GM12878 (cell line): Measurements from ENCODE around the gene PRRT3. TPM values are rescaled to one million over a fixed set of nuclear protein-coding genes. Genes with fewer than 3 reads are reported as not detected.

Experiments used
- ATAC-seq: fragments of 200-7000 bp; cut with Tn5 transposase; 3 replicates; pipeline ENCODE4 v1.9.1; 2020; ENCODE audit warnings: mild to moderate bottlenecking, moderate library complexity
- BruUV-seq: library from RNA; stranded (reverse); fragments of 400-500 nt; replicated peaks from 2 replicates; lab custom pipeline; 2021; lab: Mats Ljungman, UMichigan
- CTCF ChIA-PET: fragments of 300-600 bp; sonication (Branson Sonifier 250); formaldehyde crosslinking; extraction: SDS; loops from one replicate; lab custom pipeline; 2021; ENCODE audit warnings: inconsistent platforms; lab: Yijun Ruan, JAX
- POLR2A ChIA-PET: fragments of 350-600 bp; formaldehyde crosslinking; extraction: SDS; loops from one replicate; lab custom pipeline; 2021; ENCODE audit warnings: inconsistent platforms; lab: Charles Lee
- RAD21 ChIA-PET: fragments of 300-600 bp; sonication (Branson Sonifier 250); formaldehyde crosslinking; loops from one replicate; lab custom pipeline; 2023; ENCODE audit warnings: antibody characterized with exemption; ENCODE audit not compliant: unreplicated experiment; lab: Charles Lee
- SMC1A ChIA-PET: fragments of 300-600 bp; sonication (Branson Sonifier 250); formaldehyde crosslinking; loops from one replicate; lab custom pipeline; 2023; ENCODE audit not compliant: unreplicated experiment, uncharacterized antibody; lab: Charles Lee
- DNase-seq: peaks from one replicate; pipeline ENCODE4 v3.0.0-alpha.2; 2011; ENCODE audit warnings: low read depth, low spot score
- FAIRE-seq: peaks from 3 replicates; lab custom pipeline; 2011; peaks lifted over from hg19 to GRCh38; lab: Jason Lieb, UNC
- H2AFZ ChIP-seq: 2 replicates; pipeline ENCODE4 v1.6.0; 2011; ENCODE audit warnings: low read depth, low read length, control low read depth; ENCODE audit not compliant: control insufficient read depth
- H3K27ac ChIP-seq: 2 replicates; pipeline ENCODE4 v1.5.1; 2011; ENCODE audit warnings: control low read depth; ENCODE audit not compliant: control insufficient read depth, insufficient read depth
- H3K27me3 ChIP-seq, 2 experiments: replicated peaks in 1 of 2; 2 replicates each; pipeline versions ENCODE4 v1.6.0 to v1.6.1; 2011; ENCODE audit warnings: low read length in 1 of 2; ENCODE audit not compliant: control insufficient read depth in 2 of 2, insufficient read depth in 2 of 2
- H3K36me3 ChIP-seq, 2 experiments: 2 replicates each; pipeline ENCODE4 v1.5.1; 2011; ENCODE audit warnings: low read length in 1 of 2; ENCODE audit not compliant: control insufficient read depth in 2 of 2, insufficient read depth in 2 of 2
- H3K4me1 ChIP-seq: 2 replicates; pipeline ENCODE4 v1.6.1; 2011; ENCODE audit warnings: mild to moderate bottlenecking, low read length, moderate library complexity, mixed read lengths; ENCODE audit not compliant: control insufficient read depth, insufficient read depth
- H3K4me2 ChIP-seq: 2 replicates; pipeline ENCODE4 v1.6.0; 2011; ENCODE audit warnings: control low read depth; ENCODE audit not compliant: control insufficient read depth, insufficient read depth
- H3K4me3 ChIP-seq: fragments of 200-600 bp; sonication (generic); 2 replicates; pipeline ENCODE4 v1.5.1; 2016
- H3K79me2 ChIP-seq: 2 replicates; pipeline ENCODE4 v1.6.0; 2011; ENCODE audit warnings: low read length; ENCODE audit not compliant: control insufficient read depth, insufficient read depth
- H3K9ac ChIP-seq: 2 replicates; pipeline ENCODE4 v1.8.0; 2011; ENCODE audit warnings: low read length, control low read depth, mixed read lengths; ENCODE audit not compliant: control insufficient read depth, insufficient read depth
- H3K9me3 ChIP-seq: replicated peaks from 3 replicates; pipeline ENCODE4 v1.5.1; 2011; ENCODE audit warnings: mild to moderate bottlenecking, low read length; ENCODE audit not compliant: control insufficient read depth, insufficient read depth
- H4K20me1 ChIP-seq: 2 replicates; pipeline ENCODE4 v1.6.0; 2011; ENCODE audit not compliant: control insufficient read depth, insufficient read depth
- BACH1 ChIP-seq: fragments of 450-650 bp; IDR thresholded peaks from 2 replicates; pipeline ENCODE4 v1.6.1; 2017; ENCODE audit warnings: mild to moderate bottlenecking, borderline replicate concordance
- BCLAF1 ChIP-seq: fragments of 450-650 bp; IDR thresholded peaks from 2 replicates; pipeline ENCODE4 v1.6.1; 2017; ENCODE audit warnings: antibody characterized with exemption, mild to moderate bottlenecking, moderate library complexity
- CREM ChIP-seq: IDR thresholded peaks from 2 replicates; pipeline ENCODE4 v1.6.1; 2014; ENCODE audit warnings: antibody characterized with exemption, low read depth
- FOXM1 ChIP-seq: IDR thresholded peaks from 2 replicates; pipeline ENCODE4 v1.6.1; 2012; ENCODE audit warnings: low read depth, mild to moderate bottlenecking, inconsistent platforms, low read length, moderate library complexity
- LARP7 ChIP-seq: fragments of 450-650 bp; IDR thresholded peaks from 2 replicates; pipeline ENCODE4 v1.6.1; 2017; ENCODE audit warnings: mild to moderate bottlenecking
- NKRF ChIP-seq: fragments of 450-650 bp; conservative IDR thresholded peaks from 2 replicates; pipeline ENCODE4 v1.6.1; 2017; ENCODE audit warnings: mild to moderate bottlenecking, moderate library complexity
- RAD21 ChIP-seq: IDR thresholded peaks from 2 replicates; pipeline ENCODE4 v1.6.1; 2011; ENCODE audit warnings: mild to moderate bottlenecking, low read depth, low read length, moderate library complexity; ENCODE audit not compliant: insufficient read depth
- SMC3 ChIP-seq: IDR thresholded peaks from 2 replicates; pipeline ENCODE4 v1.6.1; 2011; ENCODE audit warnings: low read length, improper control_type of control experiment, borderline replicate concordance
- USF2 ChIP-seq: IDR thresholded peaks from 2 replicates; pipeline ENCODE4 v1.6.1; 2011; ENCODE audit warnings: low read depth, low read length, improper control_type of control experiment, borderline replicate concordance
- WGBS: methylation state at CpG from one replicate; pipeline ENCODE4 v1.1.6; 2016; ENCODE audit warnings: low lambda C conversion rate; ENCODE audit not compliant: insufficient replicate concordance, insufficient coverage; ENCODE audit errors: missing lambda C conversion rate; 5-methylcytosine and 5-hydroxymethylcytosine counted together
- in situ Hi-C: fragments of 300-500 bp; cut with MboI; formaldehyde crosslinking; loops from 9 replicates; pipeline ENCODE4 v1.14.3; 2018; ENCODE audit warnings: mixed read lengths
- intact Hi-C: fragments of 100-400 bp; cut with micrococcal nuclease; formaldehyde crosslinking; loops from one replicate; pipeline ENCODE4 v1.14.2; 2022; ENCODE audit not compliant: unreplicated experiment
- polyA plus RNA-seq, 11 experiments: library from polyadenylated mRNA; depleted of rRNA in 4 of 11; unstranded in 6 of 11; stranded (reverse) in 5 of 11; fragments of >200 nt; fragmentation: Nextera tagmentation in 4 of 11; fragmentation: Illumina TruSeq in 1 of 11; extraction: Ambion mirVana in 4 of 11; extraction: Trizol in 1 of 11; gene quantifications; 1 replicate in 1 of 11; 2 replicates in 10 of 11; pipeline versions ENCODE4 v1.2.1 to v1.2.3, GENCODE V29; 2011 to 2016; ENCODE audit warnings: inconsistent platforms in 2 of 11, missing spikeins in 2 of 11, low read depth in 1 of 11
- total RNA-seq, 4 experiments: library from RNA; depleted of rRNA in 3 of 4; stranded (reverse); fragments of >200 nt in 3 of 4; fragmentation: Illumina TruSeq in 1 of 4; extraction: Trizol in 1 of 4; gene quantifications; 2 replicates each; pipeline versions ENCODE4 v1.2.1 to v1.2.3, GENCODE V29; 2013 to 2021
- TF ChIP-seq, protein P1 (sequence below): fragments of 450-650 bp; IDR thresholded peaks from 2 replicates; pipeline ENCODE4 v1.6.1; 2017; ENCODE audit warnings: mild to moderate bottlenecking, low read depth, inconsistent platforms; ENCODE audit not compliant: poor library complexity, severe bottlenecking

Gene PRRT3
- total and polyA plus RNA-seq, 10 of the 15 experiments (the other 5 are each of a cell fraction or from before 2014, with no cell fraction given), result 0.53 to 18.0 (median 7.1) TPM

- Histone ChIP-seq H3K27me3 (peaks cover 0 to 2% of the 10 kb centered on the region in 2 experiments; a peak in 1 of 4 replicates), H3K27ac (no peak overlapping the region), H3K4me1 (peaks cover 10% of the 10 kb centered on the region), H3K9ac (no peak overlapping the region), H3K9me3 (no peaks in the 10 kb centered on the region), H4K20me1 (no peaks in the 10 kb centered on the region), H3K4me3 (no peak overlapping the region), H3K79me2 (no peaks in the 10 kb centered on the region), H3K36me3 (no peaks in the 10 kb centered on the region), H3K4me2 (no peak overlapping the region), H2AFZ (no peak overlapping the region)
- no TSS peak for BruUV-seq
- intact Hi-C loops, result no loop called here
- 61% methylated on average over 8 of the region's 8 CpGs for WGBS
- DNase-seq, result no peak
- no peak for FAIRE-seq
- ChIA-PET RAD21 (no interaction called here), SMC1A (no interaction called here), POLR2A (interaction anchor here (0.5 kb wide), 1 partner anchor 305 kb away, joined by 3 read pairs; no protein-coding TSS in a partner anchor), CTCF (no interaction called here)
- in situ Hi-C loops, result no loop called here
- no peak for ATAC-seq
- no peak for TF ChIP-seq BACH1
- TF ChIP-seq FOXM1, result no peak
- TF ChIP-seq SMC3, result no peak
- TF ChIP-seq USF2, result no peak
- TF ChIP-seq LARP7, result no peak
- no peak for TF ChIP-seq BCLAF1
- TF ChIP-seq, protein P1, sequence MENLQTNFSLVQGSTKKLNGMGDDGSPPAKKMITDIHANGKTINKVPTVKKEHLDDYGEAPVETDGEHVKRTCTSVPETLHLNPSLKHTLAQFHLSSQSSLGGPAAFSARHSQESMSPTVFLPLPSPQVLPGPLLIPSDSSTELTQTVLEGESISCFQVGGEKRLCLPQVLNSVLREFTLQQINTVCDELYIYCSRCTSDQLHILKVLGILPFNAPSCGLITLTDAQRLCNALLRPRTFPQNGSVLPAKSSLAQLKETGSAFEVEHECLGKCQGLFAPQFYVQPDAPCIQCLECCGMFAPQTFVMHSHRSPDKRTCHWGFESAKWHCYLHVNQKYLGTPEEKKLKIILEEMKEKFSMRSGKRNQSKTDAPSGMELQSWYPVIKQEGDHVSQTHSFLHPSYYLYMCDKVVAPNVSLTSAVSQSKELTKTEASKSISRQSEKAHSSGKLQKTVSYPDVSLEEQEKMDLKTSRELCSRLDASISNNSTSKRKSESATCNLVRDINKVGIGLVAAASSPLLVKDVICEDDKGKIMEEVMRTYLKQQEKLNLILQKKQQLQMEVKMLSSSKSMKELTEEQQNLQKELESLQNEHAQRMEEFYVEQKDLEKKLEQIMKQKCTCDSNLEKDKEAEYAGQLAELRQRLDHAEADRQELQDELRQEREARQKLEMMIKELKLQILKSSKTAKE, result no peak
- TF ChIP-seq CREM, result no peak
- no peak for TF ChIP-seq RAD21
- TF ChIP-seq NKRF, result no peak
These were observed 33.8 kb downstream of the PRRT3 start for GRCh38 chr3:9918261-9919038.
